Peyer's patch (tissue), 4 donors: Measurements from ENCODE around the gene PDIA3.
"Not testable (repeated sequence)": the region's sequence is repeated elsewhere in the genome, so short reads cannot be mapped to it uniquely, and the experiment has no call there.

Source experiments
- CTCF ChIP-seq, 6 experiments: fragments of 450-650 bp in 4 of 6; fragments of 200-600 bp in 2 of 6; sonication (generic) in 1 of 6; IDR thresholded peaks; one replicate each; pipeline ENCODE4 v1.5.1; 2017 to 2019; ENCODE audit warnings: antibody characterized with exemption in 6 of 6, mild to moderate bottlenecking in 3 of 6, moderate library complexity in 1 of 6
- POLR2A ChIP-seq, 2 donors: fragments of 450-650 bp; IDR thresholded peaks; one replicate each; pipeline ENCODE4 v1.5.1; 2017; ENCODE audit warnings: antibody characterized with exemption in 2 of 2, mild to moderate bottlenecking in 2 of 2, moderate library complexity in 2 of 2

GRCh38 chr15:43726306-43726705 lies 19.9 kb upstream of the PDIA3 start:
- not testable (repeated sequence) for TF ChIP-seq CTCF, POLR2A (IDR thresholded peaks at IDR 0.05)
